Stimulated activated CD8-positive, alpha-beta memory T cell treated with anti-CD3 and anti-CD28 coated beads, Interleukin-7, amount 100 ng/mL, for 24 hours (primary cell): Measurements from ENCODE around the gene FBXW7.
A peak's percentile ranks its signal among the peaks of the same experiment; 100 is the strongest.
"Not testable (repeated sequence)": the region's sequence is repeated elsewhere in the genome, so short reads cannot be mapped to it uniquely, and the experiment has no call there.

Experiments used
- DNase-seq: peaks from one replicate; pipeline ENCODE4 v3.0.0-alpha.2; 2020; ENCODE audit warnings: low read depth

The FBXW7 gene, protein sequence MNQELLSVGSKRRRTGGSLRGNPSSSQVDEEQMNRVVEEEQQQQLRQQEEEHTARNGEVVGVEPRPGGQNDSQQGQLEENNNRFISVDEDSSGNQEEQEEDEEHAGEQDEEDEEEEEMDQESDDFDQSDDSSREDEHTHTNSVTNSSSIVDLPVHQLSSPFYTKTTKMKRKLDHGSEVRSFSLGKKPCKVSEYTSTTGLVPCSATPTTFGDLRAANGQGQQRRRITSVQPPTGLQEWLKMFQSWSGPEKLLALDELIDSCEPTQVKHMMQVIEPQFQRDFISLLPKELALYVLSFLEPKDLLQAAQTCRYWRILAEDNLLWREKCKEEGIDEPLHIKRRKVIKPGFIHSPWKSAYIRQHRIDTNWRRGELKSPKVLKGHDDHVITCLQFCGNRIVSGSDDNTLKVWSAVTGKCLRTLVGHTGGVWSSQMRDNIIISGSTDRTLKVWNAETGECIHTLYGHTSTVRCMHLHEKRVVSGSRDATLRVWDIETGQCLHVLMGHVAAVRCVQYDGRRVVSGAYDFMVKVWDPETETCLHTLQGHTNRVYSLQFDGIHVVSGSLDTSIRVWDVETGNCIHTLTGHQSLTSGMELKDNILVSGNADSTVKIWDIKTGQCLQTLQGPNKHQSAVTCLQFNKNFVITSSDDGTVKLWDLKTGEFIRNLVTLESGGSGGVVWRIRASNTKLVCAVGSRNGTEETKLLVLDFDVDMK

DNA sequence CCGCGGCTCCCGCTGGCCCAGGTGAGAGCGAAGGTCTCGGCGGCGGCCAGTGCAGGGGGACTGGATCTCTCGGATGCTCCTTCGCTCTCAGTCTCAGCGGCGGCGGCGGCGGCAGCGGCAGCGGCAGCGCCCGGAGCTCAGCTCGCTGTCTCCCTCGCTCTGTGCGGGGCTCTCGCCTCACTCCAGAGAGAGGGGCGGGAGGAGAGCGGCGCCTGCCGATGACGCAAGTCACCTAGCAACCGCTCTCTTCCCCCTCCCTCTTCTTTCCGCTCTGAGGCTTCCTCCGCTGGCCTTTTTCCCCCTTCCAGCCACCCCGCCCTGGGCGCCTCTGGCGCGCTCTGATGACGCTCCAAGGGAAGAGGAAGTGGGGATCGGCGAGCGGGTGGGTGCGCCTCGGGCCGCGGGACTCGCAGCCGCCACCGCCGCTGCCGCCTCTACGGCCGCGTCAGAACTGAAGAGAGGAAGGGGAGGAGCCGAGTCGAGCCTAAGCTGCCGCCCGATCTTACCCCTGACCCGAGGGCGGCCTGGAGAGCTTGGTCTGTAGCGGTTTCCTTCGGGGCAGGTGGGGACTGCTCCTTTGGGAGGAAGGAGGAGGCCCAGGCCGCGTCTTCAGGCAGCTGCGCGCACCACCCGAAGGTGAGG, at the start of gene FBXW7:
Gene FBXW7, minus strand, starts transcription at position 190 of the 642 bp plus-strand sequence. CDS start 124,289 bp downstream, outside the sequence.
- peak; percentile 99 for DNase-seq

DNA sequence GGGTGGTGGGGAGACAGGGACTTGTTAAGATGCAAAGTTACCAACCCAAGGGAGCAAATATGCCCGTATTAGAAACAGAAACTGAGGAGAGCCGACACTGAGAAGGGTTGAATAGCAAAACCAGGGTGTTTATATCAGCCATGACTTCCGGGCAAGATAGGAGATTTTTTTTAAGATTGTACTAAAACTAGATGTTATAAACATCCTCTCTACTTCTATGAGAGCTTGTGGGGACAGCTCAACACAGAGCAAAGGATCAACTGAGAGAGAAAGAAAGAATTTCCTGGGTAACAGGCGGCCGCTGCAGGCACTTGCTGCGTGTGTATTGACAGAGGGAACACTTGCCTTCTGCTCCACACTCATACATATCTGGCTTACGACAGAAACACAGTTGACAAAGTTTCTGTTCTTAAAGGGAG, 49.1 kb upstream of the FBXW7 start:
- no peak for DNase-seq

DNA sequence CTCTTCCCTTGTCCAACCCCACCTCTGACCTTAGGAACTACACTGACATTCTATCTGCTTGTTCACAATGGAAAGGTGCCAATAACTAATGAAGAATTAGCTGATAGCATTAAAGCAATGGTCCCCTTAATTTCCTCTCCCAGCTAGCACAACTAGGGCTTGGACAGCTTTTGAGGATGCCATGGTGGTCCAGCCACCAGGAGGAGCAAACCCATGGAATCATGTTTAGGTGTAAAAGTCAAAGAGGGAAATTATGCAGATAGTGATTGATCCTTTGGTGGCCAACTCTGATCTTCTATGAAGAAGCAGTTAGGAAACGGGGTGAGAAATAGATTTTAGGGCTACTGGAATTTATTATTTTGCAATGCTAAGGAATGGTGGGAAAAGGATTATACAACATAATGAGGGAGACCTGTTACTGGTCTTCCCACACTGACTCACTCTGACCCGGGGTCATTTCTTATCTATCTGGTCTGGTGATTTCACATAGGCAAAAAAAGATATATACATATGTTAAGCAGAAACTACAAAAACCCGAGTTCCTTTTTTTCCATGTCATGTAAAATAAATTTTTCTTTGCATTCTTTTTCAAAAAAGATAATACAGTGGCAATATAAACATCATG, 45.8 kb upstream of the FBXW7 start:
- no peak for DNase-seq

DNA sequence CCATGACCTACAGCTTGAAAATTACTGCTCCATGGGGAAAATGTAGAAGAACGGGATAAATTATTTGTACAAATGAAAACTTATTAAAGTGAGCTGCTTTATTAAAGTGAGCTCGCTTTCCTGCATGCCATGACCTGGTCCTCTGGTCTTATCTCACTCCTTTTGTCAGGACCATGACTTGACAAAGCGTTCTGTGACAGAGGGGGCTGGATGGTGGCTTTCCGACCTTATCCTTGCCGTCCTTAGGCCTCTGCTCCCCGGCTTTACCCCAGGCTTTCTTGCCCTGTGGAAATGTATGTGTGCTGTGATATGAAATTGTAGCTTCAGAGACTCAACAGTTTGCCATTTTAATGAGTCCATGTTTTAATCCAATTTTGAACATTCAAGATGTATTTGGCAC, 44.0 kb upstream of the FBXW7 start:
- DNase-seq: no peak

DNA sequence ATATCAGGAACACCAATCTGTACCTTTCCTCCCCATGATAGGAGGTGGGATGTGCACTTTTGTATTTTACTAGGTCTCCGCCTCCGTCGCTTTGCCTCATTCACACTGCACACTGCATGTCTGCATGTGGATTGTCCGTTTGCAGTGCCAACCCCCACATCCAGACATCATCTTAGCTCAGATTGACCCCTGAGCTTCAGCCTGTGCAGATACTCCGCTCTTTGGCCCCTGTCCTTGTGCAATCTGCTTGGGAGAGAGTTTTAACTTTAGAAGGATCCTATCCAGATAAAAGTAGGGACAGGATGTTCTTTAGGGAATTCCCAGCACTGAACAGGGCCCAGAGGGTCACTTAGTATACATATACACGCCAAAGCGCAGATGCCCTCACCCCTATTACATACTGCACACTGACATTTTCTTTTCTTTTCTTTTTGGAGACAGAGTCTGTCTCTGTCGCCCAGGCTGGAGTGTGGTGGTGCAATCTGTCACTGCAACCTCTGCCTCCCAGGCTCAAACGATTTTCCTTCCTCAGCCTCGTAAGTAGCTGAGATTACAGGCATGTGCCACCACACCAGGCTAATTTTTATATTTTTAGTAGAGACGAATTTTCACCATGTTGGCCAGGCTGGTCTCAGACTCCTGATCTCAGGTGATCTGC, 43.3 kb upstream of the FBXW7 start:
- DNase-seq: no peak

DNA sequence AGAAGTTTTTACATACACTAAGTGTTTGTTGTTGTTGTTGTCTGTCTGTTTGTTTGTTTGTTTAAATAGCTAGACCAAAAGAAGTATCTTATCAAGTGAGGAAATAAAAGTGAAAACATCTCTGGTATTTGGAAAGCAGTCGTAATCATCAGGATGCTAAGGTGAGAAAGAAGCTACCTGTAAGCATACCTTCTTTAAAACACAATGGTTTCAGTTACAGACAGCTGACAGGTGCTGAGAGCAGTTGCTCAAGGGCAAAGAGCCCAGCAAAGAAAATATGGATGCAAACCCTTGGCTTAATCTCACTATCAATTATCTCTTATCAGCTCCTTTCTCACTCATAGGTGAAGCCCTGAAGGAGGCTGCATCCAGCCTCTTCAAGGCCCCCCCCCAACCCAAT, 42.8 kb upstream of the FBXW7 start:
- DNase-seq: no peak

DNA sequence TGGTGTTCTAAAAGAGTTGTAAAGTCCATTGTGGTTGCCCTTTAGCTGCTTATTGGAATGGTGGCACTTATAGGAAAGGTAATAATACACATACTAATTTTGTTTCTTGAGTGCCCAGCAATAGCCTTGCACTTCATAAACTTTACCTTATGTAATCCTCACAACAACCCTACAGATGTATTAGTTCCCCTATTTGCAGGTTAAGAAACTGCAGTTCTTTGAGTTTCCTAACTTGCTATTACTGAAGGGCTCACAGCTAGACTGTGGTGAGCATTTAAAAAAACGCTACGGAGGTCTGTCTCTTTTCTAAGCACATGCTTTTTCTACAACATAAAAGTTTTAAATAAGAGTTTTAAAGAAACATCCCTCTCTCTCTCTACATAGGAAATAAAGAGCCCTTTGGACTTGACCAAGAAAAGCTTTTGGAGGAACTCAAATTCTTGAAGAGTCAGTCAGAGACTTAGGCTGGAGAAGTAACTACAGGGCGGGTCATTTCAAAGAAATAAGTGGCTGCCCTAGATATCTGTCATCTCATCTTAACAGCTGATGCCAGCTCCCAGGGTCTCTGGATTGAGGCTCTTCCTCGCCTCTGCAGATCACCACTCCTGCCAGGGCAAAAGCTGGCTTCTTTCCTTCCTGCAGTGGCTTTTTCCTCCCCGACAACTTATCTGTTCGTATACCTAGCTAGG, 42.0 kb upstream of the FBXW7 start:
- DNase-seq: no peak

DNA sequence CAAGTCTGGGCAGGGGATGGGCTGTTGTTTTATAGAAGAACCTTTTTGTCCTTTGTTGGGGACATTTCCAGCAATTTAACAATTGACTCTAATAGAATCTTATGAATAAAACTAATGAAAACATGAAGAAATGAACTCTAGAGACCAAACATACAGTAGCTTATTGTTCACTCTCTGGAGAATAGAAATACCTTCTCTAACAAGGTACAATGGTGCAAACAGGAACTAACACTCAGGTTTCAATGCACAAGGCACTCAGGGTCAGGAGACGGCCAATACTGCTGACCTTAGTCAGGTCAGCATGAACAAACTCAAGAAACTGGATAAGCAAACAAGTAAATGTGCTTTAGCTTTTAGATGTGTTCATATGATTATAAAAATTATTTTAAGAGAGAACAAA, 39.6 kb upstream of the FBXW7 start:
- DNase-seq: no peak

DNA sequence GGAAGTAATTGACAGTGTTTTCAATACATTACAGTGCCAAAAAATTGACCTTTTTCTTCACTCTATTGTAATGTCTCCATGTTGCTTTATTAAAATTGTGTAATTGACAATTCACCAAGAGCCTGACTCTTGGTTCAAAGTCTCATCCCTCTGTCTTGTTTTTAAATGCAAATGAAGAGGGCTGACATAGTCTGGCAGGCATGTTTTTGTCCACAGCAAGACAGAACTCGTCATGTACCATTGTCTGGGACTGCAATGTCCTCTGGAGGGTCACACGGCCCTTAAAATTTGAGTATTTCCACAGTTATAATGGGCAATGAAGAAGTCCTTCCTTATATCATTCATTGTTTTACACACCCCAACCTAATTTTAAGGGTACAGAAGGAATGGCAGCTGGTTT, 38.0 kb upstream of the FBXW7 start:
- DNase-seq: no peak

DNA sequence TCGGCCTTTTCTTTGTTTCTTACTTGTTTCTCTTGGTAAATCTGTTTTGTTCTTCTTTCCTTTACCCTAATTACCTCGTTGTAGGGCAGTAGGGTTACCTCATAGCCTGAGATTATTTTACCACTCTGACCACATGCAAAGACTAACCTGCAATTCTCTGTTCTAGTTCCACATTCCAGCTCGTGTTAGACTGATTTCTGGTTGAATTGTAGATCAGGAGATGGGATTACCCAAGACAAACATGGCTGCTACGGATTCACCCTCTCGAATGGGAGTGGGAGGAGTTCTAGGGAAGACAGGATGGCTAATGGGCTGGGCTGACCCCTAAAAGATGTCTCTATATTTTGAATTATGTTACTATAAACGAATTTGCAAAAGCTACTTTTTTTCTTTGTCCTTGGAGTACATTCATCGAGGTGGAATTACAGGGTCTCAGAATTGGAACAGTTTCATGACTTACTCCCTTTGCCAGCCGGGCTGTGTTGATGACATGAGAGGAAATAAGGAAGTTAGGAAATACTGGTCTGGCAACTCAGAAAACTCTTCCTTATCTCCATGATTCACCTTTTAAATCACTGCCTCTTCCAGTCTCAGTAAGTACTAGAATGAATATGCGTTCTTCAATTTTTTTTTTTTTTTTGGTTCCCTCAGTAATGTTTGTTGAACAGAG, 36.7 kb upstream of the FBXW7 start:
- DNase-seq: no peak

DNA sequence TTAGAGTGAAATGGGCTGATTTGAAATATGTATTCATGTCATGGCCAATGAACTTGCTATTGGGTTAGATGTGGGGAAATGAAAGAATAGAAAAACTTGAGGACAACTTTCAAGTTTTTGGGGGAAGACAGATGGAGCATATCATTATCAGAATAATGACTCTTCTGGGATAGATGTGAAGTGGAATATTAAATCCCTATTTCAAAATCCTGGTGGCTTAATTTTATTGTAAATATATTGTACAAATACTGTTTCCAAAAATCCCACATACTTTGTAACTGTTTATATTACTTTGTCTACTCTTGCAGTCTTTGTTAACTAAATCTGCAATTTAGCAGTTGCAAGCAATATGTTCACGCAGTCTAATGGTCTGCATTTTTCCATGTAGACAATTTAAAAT, 35.9 kb upstream of the FBXW7 start:
- no peak for DNase-seq

DNA sequence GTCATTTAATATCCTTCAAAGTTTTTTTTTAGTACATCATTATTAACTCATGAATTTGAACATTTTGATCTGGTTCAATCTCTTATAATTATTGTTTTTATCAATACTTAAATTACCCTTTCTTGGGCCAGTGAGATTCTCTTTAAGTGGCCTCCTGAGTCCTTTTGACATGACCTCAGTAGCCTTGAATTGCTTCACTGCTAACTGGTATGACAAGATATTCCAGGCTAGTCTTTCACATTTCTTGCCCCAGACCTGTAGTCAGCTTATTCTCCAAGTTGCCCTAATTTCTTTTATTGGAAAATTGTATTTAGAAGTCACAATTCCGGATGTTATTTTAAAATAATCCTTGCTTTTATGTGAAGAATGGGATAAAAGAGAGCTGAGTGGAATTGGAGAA, 35.4 kb upstream of the FBXW7 start:
- no peak for DNase-seq

DNA sequence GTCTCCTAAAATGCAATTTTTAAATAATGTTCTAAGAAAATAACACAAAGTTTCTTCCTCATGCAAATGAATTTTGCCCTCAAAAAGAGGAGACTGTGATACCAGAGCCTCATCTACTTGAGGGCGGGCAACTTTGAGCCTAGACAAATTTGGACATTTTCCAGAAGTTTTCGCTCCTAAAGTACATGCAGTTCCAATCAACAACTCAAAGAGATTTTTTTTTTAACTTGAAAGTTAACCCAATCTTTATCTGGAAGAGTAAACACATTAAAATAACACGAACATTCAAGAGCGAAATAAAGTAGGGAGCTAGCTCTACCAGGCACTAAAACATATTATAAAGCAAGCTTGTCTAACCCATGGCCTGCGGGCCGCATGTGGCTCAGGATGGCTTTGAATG, 29.4 kb upstream of the FBXW7 start:
- DNase-seq: no peak

DNA sequence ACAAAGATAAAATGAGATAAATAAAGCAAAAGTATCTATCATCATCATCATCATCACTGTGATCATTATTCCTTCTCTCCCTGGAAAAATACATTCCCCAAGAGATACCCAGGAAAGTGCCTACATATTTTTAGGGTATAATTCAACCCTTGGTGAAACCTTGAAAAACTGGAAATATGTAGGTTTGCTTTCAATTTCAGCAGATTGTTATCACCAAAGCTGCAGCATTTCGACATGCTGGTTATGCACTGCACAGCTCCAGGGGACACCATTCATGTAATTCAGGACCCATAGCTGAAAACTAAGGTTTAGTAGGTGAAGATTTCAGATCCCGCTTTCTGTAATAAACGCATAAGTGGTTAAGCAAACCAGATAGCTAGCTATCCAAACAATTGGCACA, 28.4 kb upstream of the FBXW7 start:
- DNase-seq: no peak

DNA sequence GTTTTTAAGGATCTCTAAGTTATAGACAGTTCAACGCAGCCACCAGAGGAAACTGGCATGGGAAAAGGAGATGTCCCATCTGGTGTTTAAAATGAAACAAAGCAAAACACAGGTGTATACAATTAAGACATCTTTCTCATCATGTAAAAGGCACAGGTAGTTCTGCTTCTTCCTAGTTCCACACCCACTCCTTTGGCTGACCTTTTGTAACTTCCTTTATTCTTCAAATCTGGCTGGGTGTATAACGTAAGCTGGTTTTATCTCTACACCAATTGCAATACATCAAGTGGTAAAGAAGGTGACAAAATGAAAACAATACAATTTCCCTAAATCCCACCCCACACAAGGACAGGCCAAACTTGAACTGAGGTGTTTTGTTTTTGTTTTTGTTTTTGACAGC, 27.3 kb upstream of the FBXW7 start:
- no peak for DNase-seq

DNA sequence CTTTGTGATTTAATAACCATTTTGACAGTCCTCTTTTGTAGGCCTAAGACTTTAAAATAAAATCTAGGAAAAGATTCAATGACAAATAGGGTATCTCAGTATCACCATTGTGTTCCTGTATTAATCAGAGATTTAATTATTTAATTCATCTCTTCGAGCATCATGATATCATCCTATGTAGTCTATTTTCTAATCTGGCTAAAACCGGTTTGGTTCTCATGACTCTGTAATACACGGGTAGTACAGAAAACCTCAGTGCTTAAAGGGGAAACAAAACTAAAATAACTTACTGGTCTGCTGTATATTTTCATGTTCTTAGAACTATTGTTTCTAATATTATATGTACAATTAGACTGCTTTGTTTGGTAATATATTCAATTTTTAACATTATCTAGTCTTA, 23.7 kb upstream of the FBXW7 start:
- DNase-seq: no peak

DNA sequence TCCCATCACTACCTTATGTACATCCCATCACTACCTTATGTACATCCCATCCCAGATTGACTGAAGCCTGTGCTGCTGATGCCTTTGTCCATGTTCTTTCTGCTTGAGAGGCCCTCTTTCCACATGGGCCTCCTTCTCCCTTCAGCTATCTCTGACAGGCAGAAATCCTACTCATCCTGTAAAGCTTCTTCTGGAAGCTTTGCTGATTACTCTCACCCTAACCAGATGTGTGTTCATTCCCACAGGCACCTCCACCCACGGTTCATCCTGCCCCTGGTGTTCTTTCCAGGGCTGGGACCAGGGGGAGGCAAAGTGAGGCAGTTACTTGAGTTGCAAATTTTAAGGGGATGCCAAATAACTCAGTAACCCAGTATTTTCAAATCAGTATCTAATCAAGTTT, 22.5 kb upstream of the FBXW7 start:
- DNase-seq: no peak

DNA sequence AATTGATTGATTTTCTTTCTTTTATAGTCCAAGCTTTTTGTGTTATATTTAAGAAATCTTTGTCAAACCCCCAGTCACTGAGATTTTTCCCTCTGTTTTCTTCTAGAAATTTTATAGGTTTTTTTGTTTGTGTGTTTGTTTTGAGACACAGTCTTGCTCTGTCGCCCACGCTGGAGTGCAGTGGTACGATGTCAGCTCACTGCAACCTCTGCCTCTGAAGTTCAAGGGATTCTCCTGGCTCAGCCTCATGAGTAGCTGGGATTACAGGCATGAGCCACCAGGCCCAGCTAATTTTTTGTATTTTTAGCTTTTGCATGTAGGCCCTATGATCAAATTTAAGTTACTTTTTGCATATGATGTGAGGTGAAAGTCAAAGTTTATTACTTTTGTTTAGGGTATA, 20.9 kb upstream of the FBXW7 start:
- DNase-seq: no peak

DNA sequence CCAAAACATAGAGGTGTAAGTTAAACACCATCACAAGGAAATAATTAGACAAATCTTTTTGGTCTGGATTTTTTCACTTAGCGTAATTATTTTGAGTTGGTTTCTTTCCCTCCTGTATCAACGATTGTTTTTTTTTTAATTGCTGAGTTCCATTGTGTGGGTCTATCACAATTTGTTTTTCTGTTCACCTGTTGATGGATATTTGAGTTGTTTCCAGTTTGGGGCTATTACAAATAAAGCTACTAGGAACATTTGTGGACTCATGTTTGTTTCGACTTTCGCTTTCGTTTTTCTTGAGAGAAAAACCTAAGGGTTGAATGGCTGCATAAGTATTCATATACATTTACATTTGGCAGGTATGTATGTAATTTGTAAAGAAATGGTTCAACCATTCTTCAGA, 20.4 kb upstream of the FBXW7 start:
- no peak for DNase-seq

DNA sequence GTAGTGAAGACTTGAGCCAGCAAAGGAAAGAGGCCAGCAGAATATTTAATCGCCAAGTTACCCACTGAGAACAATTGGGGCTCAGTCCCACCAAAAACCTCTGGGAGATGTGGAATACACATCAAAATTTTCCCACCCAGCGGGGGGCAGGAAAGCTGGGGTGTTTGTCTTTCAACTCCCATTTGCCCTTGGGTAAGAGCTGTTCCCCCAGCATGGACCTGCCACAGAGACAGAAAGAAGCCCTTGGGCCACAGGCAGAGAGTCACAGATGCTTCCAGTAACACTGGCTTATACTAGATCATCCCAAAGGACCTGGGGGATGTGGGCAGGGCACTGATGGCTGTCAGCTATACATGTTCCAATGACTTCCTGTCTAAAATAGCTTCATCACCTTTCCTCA, 18.9 kb upstream of the FBXW7 start:
- no peak for DNase-seq

DNA sequence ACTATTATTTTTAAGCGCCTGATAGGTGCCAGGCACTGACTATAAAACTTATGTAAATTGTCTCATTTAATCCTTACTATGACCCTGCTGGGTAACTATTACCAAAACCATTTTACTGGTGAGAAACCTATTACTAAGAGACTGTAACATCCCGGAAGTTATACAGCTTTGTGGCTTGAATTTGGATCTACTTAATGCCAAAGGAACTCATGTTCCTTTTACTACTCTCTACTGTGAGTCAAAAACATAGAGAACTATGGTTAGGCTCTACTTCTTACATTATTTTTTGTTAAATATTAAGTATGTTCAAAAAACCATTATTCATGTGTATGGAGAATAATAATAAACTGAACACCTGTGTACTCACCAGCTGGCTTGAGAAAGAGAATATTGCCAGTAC, 14.8 kb upstream of the FBXW7 start:
- DNase-seq: not testable (repeated sequence)
